Measurements from ENCODE around the gene TNS3.

The TNS3 gene

DNA sequence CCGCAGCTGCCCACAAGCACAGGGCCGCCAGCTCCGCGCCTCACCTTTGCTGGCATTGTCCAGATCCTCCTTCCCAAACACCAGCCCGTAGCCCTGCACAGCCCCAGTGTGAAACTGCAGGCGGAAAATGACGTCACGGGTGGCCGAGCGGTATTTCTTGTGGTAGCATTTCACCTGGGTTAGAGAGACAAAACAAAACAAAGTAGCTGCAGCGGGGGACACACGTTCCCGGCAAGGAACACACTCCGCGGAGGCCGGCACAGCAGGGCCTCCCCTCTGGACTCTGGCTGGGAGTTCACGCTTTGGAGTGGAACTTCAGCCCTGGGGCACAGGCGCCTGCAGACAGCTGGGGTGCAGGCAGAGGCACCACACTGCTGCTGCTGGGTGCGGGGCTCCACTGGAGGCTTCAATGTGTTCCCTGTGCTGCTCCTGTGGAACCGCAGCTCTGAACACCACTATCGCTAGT is 181.1 kb downstream of the TNS3 start:
- no peak for DNase-seq

DNA sequence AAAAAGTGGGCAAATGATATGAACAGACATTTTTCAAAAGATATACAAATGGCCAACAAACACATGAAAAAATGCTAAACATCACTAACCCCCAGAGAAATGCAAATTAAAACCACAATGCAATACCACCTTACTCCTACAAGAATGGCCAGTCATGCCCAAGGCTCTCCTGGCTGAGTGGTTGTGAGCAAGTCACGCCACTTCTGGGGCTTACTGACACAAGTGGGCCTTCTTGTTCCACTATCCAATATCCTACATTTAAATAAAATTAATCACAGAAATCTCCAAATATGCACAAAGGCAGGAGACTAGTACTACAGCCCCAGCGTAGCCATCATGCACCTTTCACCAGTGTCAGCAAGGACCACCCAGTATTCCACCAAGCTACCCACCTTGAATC is 181.9 kb downstream of the TNS3 start:
- no peak for DNase-seq

DNA sequence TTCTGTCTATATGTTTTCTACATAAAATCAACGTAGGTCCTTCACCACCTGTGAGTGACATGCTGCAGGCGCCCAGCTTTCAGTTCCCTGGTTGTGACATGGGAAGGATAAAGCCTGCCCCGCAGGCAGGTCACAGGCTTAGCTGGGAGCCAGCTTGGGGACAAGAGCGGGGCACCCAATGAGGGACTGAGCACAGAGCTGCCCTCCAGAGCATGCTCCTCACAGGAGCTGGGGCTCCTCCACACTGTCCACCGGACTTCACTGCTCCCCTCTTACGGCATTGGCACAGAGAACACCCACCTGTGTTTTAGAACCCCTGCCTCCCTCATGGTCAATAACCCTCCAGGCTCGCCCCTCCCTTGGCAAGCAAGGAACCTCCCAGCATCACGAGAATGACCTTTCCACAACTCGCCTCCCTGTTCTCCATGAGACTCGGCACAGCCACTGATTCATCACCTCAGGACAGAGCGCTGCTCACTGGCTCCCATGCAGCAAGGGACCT is 187.1 kb downstream of the TNS3 start:
- DNase-seq, result no peak

DNA sequence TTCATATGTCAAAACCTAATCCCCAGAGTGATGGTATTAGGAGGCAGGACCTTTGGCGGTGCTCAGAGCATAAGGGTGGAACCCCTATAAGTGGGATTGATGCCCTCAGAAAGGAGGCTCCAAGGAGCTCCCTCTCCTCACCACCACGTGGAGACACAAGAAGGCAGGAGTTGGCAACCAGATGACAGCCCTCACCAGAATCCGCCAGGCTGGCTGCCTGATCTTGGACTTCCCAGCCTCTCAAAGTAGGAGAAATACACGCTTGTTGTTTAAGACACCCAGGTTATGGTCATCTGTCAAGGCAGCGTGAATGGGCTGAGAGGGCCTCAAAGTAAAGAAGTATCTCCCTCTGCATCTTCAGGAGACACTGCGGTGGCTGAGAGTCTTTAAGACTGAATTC is 187.7 kb downstream of the TNS3 start:
- no peak for DNase-seq

DNA sequence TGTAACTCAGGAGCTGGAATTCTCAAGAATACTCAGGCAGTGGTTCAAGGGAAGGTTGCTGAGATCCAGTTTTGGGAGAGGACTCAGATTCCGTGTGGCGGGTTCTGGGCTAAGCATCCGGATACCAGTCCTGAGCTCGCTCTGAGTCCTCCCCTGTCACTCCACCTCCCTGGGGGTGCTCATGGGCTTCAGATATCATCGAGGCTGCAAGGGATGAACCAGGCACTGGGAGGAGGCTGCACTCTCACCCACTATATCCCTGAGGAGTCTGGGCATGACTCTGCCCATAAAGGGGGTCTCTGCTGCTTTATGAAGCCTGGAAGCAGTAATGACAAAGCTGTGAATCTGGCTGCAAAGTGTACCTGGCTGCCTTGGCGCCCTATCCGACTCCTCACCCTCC is 188.5 kb downstream of the TNS3 start:
- DNase-seq, result no peak

DNA sequence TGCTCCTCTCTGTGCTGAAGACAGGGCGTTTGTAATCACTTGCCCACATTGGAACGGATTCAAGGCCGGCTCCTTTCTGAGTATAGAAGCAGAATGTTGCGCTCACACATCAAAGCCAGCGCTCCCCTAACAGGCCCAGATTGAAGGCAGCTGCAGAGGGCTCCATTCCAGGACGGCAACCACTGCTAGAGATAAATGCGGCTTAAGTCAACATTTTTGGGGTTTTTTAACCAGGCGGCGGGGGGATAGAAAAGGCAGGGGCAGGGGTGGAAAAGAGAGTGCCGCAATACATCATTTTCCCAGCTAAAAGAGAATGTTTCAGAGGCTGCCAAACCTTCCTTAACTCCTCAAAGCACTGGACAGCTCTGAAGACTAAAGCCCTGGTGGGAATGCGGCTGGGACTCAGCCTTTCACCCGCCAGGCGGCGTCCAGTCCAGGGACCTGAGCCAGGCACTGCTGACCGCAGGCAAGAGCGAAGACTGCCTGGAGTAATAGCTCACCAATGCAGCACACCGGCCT is 189.6 kb downstream of the TNS3 start:
- DNase-seq, result no peak

DNA sequence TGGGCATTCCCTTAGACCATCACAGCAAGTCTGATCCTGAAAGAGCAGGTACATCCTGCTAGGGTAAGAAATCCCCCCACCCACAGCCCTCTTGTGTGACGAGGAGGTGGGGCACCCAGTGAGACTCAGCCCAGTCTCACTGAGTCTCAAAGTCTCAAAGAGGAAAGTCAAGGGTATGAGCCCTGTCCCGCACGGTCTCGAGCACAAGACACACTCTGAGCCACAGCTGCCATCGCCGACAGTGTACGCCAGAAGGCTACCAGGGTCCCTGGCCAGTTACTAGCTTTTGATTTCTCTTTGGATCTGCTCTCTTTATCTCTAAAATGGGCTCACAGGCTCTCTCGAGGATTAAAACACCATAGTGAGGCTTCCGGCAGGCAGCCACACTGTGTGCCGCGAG is 190.2 kb downstream of the TNS3 start:
- DNase-seq, result no peak

DNA sequence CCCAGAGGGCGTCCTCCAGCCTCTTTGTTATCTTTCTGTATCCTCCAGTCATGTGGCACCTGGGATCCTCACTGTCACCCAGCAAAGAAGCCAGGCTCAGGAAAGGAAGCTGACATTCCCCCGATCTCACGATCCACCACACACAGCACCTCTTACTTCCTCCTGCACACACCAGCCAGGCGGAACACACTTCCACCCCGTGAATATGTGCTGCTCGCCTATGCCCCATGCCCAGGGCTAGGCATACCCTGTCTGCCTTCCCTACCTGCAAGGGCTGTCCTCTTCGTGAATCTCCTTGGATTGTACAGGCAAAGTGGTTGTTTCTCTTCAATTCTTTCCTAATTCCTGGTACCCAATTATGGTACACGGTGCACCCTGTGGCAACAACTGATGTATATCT is 191.0 kb downstream of the TNS3 start:
- no peak for DNase-seq

DNA sequence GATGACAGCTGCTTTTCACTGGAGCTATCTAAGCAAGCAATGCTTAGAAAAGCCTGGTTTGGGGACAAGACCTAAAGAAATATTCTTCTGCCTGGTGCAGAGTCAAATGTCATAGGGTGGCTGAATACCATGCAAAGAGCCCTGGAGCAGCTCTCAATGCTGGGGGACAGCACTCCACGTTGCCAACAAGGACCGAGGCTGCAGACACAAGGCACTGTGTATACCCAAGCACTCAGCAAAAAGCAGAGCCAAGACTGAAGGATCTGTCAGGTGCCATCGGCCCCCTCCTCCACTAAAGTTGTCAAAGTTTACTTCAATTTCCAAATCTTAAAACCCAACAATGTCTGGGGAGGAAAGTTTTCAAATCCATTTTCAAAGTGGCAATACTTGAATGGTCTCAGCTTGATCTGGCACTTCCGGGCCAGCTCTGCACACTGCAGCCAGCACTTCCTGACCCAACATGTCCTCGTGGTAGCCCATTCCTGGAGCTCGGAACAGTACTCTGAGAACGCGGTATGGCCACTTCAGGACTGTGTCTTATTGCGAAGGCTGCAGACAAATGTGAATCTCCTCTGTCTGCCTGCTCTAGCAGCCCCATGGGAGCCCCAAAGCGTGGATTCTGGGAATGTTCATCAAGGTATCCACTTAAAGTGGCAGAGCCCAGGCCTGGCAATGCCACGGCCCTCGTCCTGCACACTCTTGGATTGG is 191.8 kb downstream of the TNS3 start:
- DNase-seq, result no peak

DNA sequence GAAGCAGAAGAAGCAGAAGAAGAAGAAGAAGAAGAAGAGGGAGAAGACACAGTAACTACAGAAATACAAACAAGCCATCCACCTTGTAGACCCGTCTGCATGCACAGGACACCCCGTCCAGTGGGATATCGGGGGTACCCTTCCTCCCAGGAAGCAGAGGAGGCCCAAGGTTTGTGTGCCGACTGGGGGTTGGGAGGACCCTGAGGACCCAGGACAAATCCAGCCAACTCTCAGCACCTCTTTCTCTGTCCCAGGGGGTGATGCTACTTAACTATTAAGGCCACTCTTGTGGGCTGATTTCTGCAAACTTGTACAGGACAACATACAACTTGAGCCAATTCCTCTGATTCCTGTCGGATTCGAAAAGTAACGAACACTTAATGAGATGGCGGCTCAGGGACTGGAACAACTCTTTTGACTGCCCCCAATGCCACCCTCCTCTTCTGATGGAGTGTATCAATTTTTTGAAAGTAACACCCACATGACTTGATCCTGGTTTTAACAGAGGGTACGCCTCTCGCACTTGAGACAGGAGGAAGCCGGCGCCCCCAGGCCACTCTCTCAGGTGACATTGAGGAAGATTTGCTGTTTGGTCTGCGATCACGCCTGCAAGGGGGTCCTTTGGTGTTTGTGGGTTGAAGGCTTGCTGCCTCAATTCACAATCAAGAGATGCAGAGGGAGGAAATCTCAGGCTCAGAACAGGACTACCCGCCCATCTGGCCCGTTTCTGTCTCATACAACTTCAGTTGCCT is 192.6 kb downstream of the TNS3 start:
- DNase-seq, result no peak

DNA sequence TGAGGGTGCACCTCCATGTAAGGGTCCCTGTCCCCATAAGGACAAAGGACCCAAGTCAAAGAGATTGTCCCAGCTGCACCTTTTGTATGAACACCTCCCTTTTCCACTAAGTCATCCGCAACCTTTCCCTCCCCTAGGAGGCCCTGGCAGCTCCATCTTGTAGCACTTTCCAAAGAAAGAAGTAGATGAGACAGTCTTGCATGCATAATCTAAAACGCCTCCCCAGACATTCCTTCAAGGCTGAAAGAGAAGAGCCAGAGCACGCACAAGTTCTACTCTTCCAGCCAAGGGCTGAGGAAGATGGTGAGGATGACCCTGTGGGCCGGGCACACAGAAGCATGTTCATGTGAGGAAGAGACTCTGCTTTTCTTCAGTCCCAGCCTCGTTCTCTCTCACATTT is 194.4 kb downstream of the TNS3 start:
- no peak for DNase-seq

DNA sequence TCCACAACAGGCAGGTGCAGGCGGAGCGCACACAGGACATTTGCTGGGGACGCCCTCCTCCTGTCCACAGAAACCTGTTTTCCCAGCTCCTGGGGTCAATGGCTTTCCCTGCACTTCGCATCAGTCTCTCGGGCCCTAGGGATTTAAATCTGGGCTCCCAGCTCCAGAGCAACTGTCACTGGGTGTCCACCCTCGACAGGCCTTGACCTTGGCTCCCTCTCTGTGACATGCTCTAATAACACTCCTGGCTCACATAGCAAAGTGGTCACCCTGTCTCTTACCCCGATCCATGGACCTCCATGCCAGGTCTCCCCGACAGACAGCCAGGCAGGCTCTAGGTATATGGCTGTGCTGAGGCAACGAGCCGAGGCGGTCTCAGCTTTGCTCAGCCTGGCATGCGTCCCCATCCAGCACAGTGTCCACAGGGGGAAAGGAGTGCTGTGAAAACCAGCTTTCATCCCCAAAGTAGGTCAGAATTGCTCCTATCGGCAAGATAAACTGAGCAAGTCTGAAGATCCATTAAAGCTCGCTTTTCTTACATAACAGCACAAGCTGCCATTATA is 195.6 kb downstream of the TNS3 start:
- DNase-seq, result no peak

DNA sequence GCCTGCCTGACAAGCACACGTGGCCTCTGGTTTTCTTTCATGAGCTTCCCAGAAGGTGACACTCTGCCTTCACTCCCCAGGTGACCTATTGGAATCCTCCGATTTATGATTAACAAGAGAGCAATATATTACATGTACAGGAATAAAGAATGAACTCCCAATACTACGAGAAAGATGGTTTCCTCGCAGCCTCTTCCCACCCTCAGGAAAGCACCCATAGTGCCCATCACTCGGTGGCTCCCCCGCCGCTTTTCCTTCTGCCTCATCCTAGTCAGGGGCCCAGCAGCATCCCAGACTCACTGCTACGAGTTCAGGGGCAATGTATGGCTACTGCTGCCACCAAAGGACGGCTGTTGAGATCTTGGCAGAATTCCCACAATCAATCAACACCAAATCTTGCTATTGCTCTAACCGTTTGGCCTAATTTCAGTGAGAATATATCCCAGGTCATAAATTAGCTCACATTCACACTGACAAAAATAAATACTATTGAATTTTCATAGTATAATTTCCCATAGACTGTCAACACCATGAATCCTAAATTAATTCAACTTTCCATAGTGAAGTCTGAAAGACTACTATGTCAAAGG is 196.3 kb downstream of the TNS3 start:
- no peak for DNase-seq

DNA sequence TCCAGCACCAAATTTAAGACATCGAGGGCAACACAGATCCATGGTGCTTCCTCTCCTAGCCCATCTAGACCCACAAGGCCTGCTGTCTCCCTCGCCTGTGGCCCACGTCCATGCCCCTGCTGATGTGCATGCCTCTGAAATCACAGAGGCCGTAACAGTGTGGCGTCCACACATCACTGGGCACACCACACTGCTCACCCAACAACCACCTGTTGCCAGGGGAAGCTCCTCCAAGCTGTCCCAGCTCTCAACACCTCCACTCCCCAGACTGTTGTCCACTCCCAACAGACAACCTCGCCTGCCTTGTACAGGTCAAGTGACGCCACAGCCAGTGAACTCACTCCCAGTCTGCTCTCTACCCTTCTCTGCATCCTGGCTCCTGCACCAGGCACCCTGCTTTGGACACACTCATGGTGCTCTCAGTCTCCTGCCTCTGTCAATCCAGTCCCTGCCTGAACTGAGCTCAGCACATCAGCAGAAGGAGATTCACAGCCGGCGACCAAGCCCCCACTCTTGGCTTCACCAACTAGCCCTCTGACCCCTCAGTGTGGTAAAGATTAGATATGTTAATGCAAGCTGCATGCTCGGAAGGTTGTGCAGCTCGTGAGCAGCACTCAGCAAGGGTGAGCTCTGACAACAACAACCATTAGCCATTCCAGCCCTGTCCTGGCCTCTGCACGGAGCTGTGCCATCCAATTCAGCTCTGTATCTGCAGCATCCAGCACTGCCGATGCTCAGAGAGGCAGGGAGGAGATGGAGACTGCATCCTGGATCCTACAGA is 197.0 kb downstream of the TNS3 start:
- DNase-seq, result no peak

DNA sequence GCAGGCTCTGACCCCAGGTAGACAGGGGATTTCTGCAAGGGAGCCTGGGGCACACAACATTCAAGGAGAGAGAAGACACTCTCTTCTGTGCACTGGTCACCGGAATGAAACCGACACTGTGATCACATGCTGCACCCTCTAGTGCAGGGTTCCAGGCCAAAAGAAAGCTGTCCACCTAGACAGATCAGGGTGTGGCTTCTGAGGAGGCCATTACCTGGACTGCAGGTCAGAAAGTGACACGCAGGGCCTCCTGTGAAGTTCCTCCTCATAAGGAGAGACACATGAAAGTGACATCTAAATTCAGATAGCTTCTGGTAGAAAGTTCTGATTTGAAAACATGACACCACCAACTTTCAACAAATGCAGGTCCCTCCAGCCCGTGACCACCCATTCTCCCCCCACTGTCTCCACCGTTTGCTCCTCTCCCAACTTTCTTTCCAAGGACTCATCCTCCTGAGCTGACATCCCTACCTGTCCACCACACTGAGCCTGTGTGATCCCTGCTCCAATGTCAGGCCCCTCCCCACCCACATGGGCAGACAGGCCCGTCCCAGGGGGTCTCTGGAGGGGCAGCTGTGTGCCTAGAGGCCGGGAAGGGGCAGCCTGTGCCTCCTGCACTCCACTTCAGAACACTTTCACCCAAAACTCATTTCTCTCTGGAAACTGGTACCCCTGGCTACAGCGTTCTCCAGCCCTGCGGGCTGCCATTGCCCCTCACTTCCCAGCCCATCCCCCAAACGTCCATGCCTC is 198.0 kb downstream of the TNS3 start:
- DNase-seq, result no peak

DNA sequence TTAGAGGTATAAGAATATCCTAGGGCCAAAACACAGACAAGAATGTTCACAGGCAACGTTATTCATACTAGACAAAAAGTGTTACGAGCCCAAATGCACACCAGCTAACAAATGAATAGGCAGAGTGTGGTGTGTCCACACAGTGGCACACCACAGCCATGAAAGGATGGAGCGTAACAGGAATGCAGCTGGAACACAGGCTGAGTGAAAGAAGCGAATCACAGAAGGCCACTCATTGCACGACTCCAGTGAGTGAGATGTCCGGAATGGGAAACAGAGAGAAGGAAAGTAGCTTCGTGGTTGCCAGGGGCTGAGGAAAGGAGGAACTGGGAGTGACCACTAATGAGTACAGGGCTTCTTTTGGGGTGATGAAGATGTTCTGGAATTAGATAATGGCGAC is 198.8 kb downstream of the TNS3 start:
- no peak for DNase-seq

DNA sequence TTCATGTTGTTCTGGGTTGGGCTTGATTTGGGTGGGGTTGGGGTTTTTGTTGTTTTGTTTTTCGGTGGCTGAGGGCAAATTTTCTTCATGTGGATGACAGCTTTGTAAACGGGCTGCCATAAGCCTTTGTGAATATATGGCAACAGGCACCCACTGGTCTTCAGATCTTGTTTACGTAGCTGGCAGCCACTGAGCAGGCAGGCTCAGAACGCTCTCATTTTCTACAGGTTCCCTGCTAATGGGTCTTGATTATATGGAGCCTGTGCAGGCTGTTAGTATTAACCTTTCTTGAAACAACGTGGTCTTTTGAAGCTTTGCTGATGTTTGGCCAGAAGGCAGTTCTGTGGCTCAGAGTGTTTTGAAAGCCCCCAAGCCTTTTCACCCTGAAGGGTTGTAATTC is 199.7 kb downstream of the TNS3 start:
- no peak for DNase-seq

DNA sequence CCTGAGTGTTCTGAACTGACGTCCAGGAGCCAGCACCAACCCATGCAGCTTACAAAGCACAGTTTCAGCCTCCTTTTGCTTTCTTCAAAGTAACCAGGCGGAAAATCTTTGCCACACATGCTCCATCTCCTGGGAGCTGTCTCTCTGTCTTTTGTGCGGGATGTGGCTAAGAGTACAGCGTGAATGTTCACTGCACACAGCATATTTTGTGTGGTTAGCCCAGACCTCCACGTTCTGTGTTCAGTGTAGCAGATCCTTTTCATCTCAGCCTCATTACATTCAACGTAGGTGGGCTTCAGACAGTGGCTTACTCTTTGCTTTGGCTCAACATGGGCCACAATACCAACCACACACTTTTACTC is 200.8 kb downstream of the TNS3 start:
- no peak for DNase-seq

DNA sequence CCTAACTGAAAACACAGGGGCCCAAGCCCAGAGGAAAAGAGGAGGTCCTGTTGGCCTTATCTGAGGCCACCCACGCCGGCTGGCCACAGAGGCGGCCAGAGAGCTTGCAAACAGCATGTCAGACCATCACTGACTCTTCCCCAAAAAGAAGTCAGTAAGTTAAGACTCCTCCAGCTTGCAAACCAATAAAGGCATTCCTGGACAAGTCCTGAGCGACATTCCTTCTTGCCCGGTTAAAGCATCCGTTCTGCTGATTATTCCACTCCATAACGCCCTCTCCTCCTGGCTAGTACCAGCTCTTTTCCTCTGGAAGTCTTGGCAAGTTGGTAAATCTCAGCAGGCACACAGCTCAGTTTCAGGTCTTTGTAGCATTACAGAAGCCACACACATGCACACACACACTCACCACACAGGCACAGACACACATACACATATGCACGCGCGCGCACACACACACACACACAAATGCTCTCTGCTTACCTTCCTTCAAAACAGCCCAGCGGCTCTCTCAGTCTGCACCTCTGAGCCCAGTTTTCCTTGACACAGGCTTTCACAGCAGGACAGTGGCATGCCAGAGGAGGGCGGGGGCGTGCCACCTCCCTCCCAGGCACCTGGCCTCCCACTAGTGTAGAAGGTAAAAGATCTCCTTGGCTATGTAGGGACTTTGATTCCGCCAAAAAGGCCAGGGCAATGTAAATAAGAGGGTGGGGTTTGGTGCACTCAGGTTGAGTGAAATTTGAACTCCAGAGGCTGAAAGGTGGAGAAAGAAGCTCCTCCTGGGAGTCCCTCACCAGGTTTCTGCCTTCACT is 201.4 kb downstream of the TNS3 start:
- no peak for DNase-seq

DNA sequence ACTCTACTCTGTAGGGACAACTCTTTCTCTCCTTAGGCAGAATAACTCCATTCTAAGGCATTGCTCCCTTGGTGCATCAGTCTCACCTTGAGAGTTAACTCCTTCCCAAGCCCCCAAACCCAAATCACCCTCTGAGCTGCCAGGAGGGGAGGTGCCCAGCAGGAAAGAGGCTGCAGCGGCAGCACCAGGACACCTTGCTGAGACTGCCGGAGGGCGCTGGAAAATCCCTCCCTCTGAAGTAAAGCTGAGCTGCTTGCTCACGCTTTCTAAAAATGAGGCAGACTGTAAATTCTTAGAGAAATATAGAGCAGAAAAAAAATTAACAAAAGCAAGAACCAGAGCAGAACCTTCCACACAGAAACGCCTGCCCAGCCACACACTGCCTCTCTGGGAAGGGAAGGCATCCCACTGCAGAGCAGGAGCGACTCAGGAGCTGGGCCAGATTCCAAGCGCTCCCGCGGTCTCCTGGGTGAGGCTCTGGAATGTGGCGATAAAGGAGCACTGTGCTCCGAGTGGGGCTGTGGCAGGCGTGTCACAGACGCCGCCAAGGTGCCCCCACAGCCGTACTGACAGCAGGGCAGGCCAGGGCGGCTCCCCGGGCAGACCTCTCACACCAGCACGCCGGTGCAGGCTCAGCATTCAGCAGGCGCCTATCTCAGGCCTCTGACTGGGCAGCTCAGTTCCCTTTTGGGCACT is 202.1 kb downstream of the TNS3 start:
- no peak for DNase-seq

Data from 8988T (cell line).